Measurements from ENCODE around the gene ZBTB11. TPM values are rescaled to one million over a fixed set of nuclear protein-coding genes. Genes with fewer than 3 reads are reported as not detected.

ZBTB11 gene
- total and polyA plus RNA-seq, 2 donors (not counting 3 experiments of a cell fraction or from before 2014, with no cell fraction given) = 4.2 to 15.8 TPM

GRCh38 chr3:101618726-101619125 lies 58.2 kb downstream of the ZBTB11 start:
- CTCF ChIA-PET = no interaction called here
- no TSS peak for BruUV-seq (replicated peaks)

GRCh38 chr3:101617478-101617877 lies 59.5 kb downstream of the ZBTB11 start:
- dilution Hi-C loops (cut with MboI; ENCODE audit: extremely low pct_ligation_motif_present, low sequenced_read_pairs) = no loop called here
- no TSS peak for BruUV-seq (replicated peaks)
- H4K20me1 ChIP-seq (replicated peaks; ENCODE audit: control insufficient read depth, extremely low read depth, insufficient read depth, low read length) = no peaks in the 10 kb centered on the region
- H3K27me3 ChIP-seq (ENCODE audit: control insufficient read depth in 2 of 2, insufficient read depth in 2 of 2, low read length in 2 of 2) = no peaks in the 10 kb centered on the region
- no peak overlapping the region for H3K4me3 ChIP-seq (replicated peaks in 1 of 3; ENCODE audit: insufficient read depth in 1 of 3, low read depth in 1 of 3, low read length in 3 of 3)
- ChIA-PET POLR2A (no interaction called here), CTCF (no interaction called here)
- H3K79me2 ChIP-seq (ENCODE audit: control insufficient read depth, insufficient read depth, low read length) = no peaks in the 10 kb centered on the region
- no peak overlapping the region for H2AFZ ChIP-seq (ENCODE audit: low read depth, low read length)
- no peaks in the 10 kb centered on the region for H3K4me1 ChIP-seq (ENCODE audit: control insufficient read depth, extremely low read depth, insufficient read depth, low read length)
- H3K9ac ChIP-seq (replicated peaks; ENCODE audit: extremely low read depth, insufficient read depth, low read length) = no peak overlapping the region
- intact Hi-C loops (cut with micrococcal nuclease) = no loop called here
- H3K27ac ChIP-seq (ENCODE audit: insufficient read depth, low read depth, low read length) = no peak overlapping the region
- no peak overlapping the region for H3K4me2 ChIP-seq (ENCODE audit: insufficient read depth, low read length)
- no peak for FAIRE-seq
- no peaks in the 10 kb centered on the region for H3K9me3 ChIP-seq (replicated peaks; ENCODE audit: control insufficient read depth, insufficient read depth, low read length)
- DNase-seq (ENCODE audit: low read depth, low spot score) = no peak
- TF ChIP-seq CTCF (IDR thresholded peaks at IDR 0.05; ENCODE audit: extremely low read depth in 1 of 2, insufficient read depth in 1 of 2, low read depth in 1 of 2, low read length in 2 of 2) = no peak
- no peak for TF ChIP-seq FOS (IDR thresholded peaks at IDR 0.05; ENCODE audit: borderline replicate concordance, insufficient read depth, low read length)
- TF ChIP-seq MAX (IDR thresholded peaks at IDR 0.05; ENCODE audit: insufficient read depth, insufficient read length) = no peak
- no peak for TF ChIP-seq POLR2AphosphoS5 (IDR thresholded peaks at IDR 0.05; ENCODE audit: insufficient read depth, low read depth, low read length)
- no peak for TF ChIP-seq GATA2 (IDR thresholded peaks at IDR 0.05; ENCODE audit: insufficient read depth, insufficient read length, low read depth, low read length)
- no peak for TF ChIP-seq EZH2 (IDR thresholded peaks at IDR 0.05; ENCODE audit: borderline replicate concordance, low read depth, low read length, severe bottlenecking)
- TF ChIP-seq POLR2A (IDR thresholded peaks at IDR 0.05; ENCODE audit: low read depth, low read length) = no peak
- TF ChIP-seq MYC (IDR thresholded peaks at IDR 0.05; ENCODE audit: low read depth, low read length) = no peak
- no peak for TF ChIP-seq JUN (IDR thresholded peaks at IDR 0.05; ENCODE audit: borderline replicate concordance, insufficient read depth, insufficient read length, low read depth)
- no peaks in the 10 kb centered on the region for H3K36me3 ChIP-seq (ENCODE audit: control insufficient read depth in 2 of 2, extremely low read depth in 1 of 2, insufficient read depth in 2 of 2, low read length in 2 of 2)
- H3K9me1 ChIP-seq (replicated peaks; ENCODE audit: control insufficient read depth, extremely low read depth, insufficient read depth, low read length) = no peaks in the 10 kb centered on the region

More at GRCh38 chr3:101618726-101619125, 58.2 kb downstream of the ZBTB11 start:
- Histone ChIP-seq H3K4me1 (ENCODE audit: control insufficient read depth, extremely low read depth, insufficient read depth, low read length) (no peaks in the 10 kb centered on the region), H3K9ac (replicated peaks; ENCODE audit: extremely low read depth, insufficient read depth, low read length) (no peak overlapping the region), H4K20me1 (replicated peaks; ENCODE audit: control insufficient read depth, extremely low read depth, insufficient read depth, low read length) (no peaks in the 10 kb centered on the region), H3K4me2 (ENCODE audit: insufficient read depth, low read length) (no peak overlapping the region), H3K79me2 (ENCODE audit: control insufficient read depth, insufficient read depth, low read length) (no peaks in the 10 kb centered on the region), H3K36me3 (ENCODE audit: control insufficient read depth in 2 of 2, extremely low read depth in 1 of 2, insufficient read depth in 2 of 2, low read length in 2 of 2) (no peaks in the 10 kb centered on the region), H3K27me3 (ENCODE audit: control insufficient read depth in 2 of 2, insufficient read depth in 2 of 2, low read length in 2 of 2) (no peaks in the 10 kb centered on the region), H3K27ac (ENCODE audit: insufficient read depth, low read depth, low read length) (no peak overlapping the region), H3K9me3 (replicated peaks; ENCODE audit: control insufficient read depth, insufficient read depth, low read length) (no peaks in the 10 kb centered on the region), H2AFZ (ENCODE audit: low read depth, low read length) (no peak overlapping the region), H3K9me1 (replicated peaks; ENCODE audit: control insufficient read depth, extremely low read depth, insufficient read depth, low read length) (no peaks in the 10 kb centered on the region), H3K4me3 (replicated peaks in 1 of 3; ENCODE audit: insufficient read depth in 1 of 3, low read depth in 1 of 3, low read length in 3 of 3) (no peak overlapping the region)
- intact Hi-C loops (cut with micrococcal nuclease) (no loop called here), dilution Hi-C loops (cut with MboI; ENCODE audit: extremely low pct_ligation_motif_present, low sequenced_read_pairs) (no loop called here)
- POLR2A ChIA-PET = no interaction called here
- DNase-seq (ENCODE audit: low read depth, low spot score) (no peak), FAIRE-seq (no peak)
- no peak for TF ChIP-seq CTCF (IDR thresholded peaks at IDR 0.05; ENCODE audit: extremely low read depth in 1 of 2, insufficient read depth in 1 of 2, low read depth in 1 of 2, low read length in 2 of 2)
- TF ChIP-seq EZH2 (IDR thresholded peaks at IDR 0.05; ENCODE audit: borderline replicate concordance, low read depth, low read length, severe bottlenecking) = no peak
- TF ChIP-seq FOS (IDR thresholded peaks at IDR 0.05; ENCODE audit: borderline replicate concordance, insufficient read depth, low read length) = no peak

Measured in endothelial cell of umbilical vein (primary cell).